ENCODE results near the gene FBN2. TPM values are rescaled to one million over a fixed set of nuclear protein-coding genes. Genes with fewer than 3 reads are reported as not detected.

Gene FBN2
- total RNA-seq, 1 donor from 2014 or later, result 0.58 TPM

GRCh38 chr5:128551476-128551875 is 13.4 kb upstream of the FBN2 start:
- no peaks in the 10 kb centered on the region for H3K36me3 ChIP-seq
- no peaks in the 10 kb centered on the region for H3K27me3 ChIP-seq
- DNase-seq (no peak), ATAC-seq (no peak)
- H3K27ac ChIP-seq, result no peak overlapping the region
- peaks cover 9% of the 10 kb centered on the region for H3K9me3 ChIP-seq
- no peak for TF ChIP-seq CTCF (IDR thresholded peaks at IDR 0.05)
- intact Hi-C loops (cut with DNase I), result no loop called here
- H3K4me1 ChIP-seq, result no peaks in the 10 kb centered on the region
- H3K4me3 ChIP-seq, result no peak overlapping the region

- ATAC-seq, result no peak
- no peak for TF ChIP-seq CTCF (IDR thresholded peaks at IDR 0.05)
- no peaks in the 10 kb centered on the region for H3K36me3 ChIP-seq
These were observed 11.5 kb upstream of the FBN2 start for GRCh38 chr5:128549496-128549895.

GRCh38 chr5:128546658-128547281 is 8.7 kb upstream of the FBN2 start:
- TF ChIP-seq CTCF (IDR thresholded peaks at IDR 0.05), result no peak

More at GRCh38 chr5:128549496-128549895, 11.5 kb upstream of the FBN2 start:
- intact Hi-C loops (cut with DNase I), result no loop called here
- no peaks in the 10 kb centered on the region for H3K4me1 ChIP-seq
- H3K27me3 ChIP-seq, result no peaks in the 10 kb centered on the region
- H3K9me3 ChIP-seq, result peaks cover 9% of the 10 kb centered on the region
- no peak overlapping the region for H3K4me3 ChIP-seq
- H3K27ac ChIP-seq, result no peak overlapping the region
- DNase-seq, result no peak

GRCh38 chr5:128541385-128541784 is 3.3 kb upstream of the FBN2 start:
- Histone ChIP-seq H3K27ac (no peak overlapping the region), H3K9me3 (no peaks in the 10 kb centered on the region), H3K4me1 (peaks cover 19% of the 10 kb centered on the region), H3K4me3 (no peak overlapping the region), H3K27me3 (peaks cover 31% of the 10 kb centered on the region), H3K36me3 (no peaks in the 10 kb centered on the region)
- DNase-seq (no peak), ATAC-seq (no peak)
- TF ChIP-seq CTCF (IDR thresholded peaks at IDR 0.05), result no peak
- intact Hi-C loops (cut with DNase I), result no loop called here

More at GRCh38 chr5:128546658-128547281, 8.7 kb upstream of the FBN2 start:
- Histone ChIP-seq H3K36me3 (no peaks in the 10 kb centered on the region), H3K4me3 (no peak overlapping the region), H3K4me1 (no peaks in the 10 kb centered on the region), H3K27ac (no peak overlapping the region), H3K27me3 (no peaks in the 10 kb centered on the region), H3K9me3 (no peaks in the 10 kb centered on the region)
- intact Hi-C loops (cut with DNase I), result no loop called here
- ATAC-seq (no peak), DNase-seq (no peak)

GRCh38 chr5:128539038-128539429 is 989 bp upstream of the FBN2 start:
- no peaks in the 10 kb centered on the region for H3K36me3 ChIP-seq
- peak; percentile 48 for DNase-seq
- no peaks in the 10 kb centered on the region for H3K9me3 ChIP-seq
- H3K27ac ChIP-seq, result no peak overlapping the region
- H3K4me1 ChIP-seq, result peaks cover 19% of the 10 kb centered on the region
- intact Hi-C loops (cut with DNase I), result no loop called here
- TF ChIP-seq CTCF (IDR thresholded peaks at IDR 0.05), result no peak
- H3K4me3 ChIP-seq, result peak overlapping the region; percentile 43
- ATAC-seq, result peak; percentile 8
- H3K27me3 ChIP-seq, result peaks cover 44% of the 10 kb centered on the region

Data from upper lobe of right lung (tissue), 1 donor.